ENCODE results near the gene PTDSS2.

Gene PTDSS2

GRCh38 chr11:416757-417621 is 33.1 kb upstream of the PTDSS2 start:
- H2AK5ac ChIP-seq (ENCODE audit: low read length, severe bottlenecking) = no peak overlapping the region
- peak overlapping the region in 1 of 2 experiments; percentile 89 for H2BK12ac ChIP-seq (ENCODE audit: low read length in 2 of 2)
- H3K27ac ChIP-seq (ENCODE audit: low read length, poor library complexity, severe bottlenecking) = no peak overlapping the region
- no peaks in the 10 kb centered on the region for H3K9me3 ChIP-seq (ENCODE audit: control insufficient read depth, low read length)
- peak overlapping the region; percentile 56 for H2AFZ ChIP-seq (ENCODE audit: low read depth, low read length)
- DNase-seq = peak; percentile 49
- H3K18ac ChIP-seq (ENCODE audit: low read depth in 1 of 2, low read length in 2 of 2) = peak overlapping the region; percentile 88 to 98
- H3K4me2 ChIP-seq (ENCODE audit: low read length, poor library complexity, severe bottlenecking) = peak overlapping the region; percentile 95
- H3K14ac ChIP-seq (ENCODE audit: low read length in 2 of 2) = peak overlapping the region in 1 of 2 experiments; percentile 85
- peak overlapping the region; percentile 42 to 81 for H3K4ac ChIP-seq (ENCODE audit: low read depth in 1 of 2, low read length in 2 of 2)
- peak overlapping the region; percentile 96 for H4K8ac ChIP-seq (ENCODE audit: low read length)
- H3K36me3 ChIP-seq (ENCODE audit: control insufficient read depth in 1 of 2, insufficient read depth in 2 of 2, low read depth in 1 of 2, low read length in 2 of 2) = peaks cover 0 to 2% of the 10 kb centered on the region in 2 experiments
- peaks cover 48% of the 10 kb centered on the region for H3K4me1 ChIP-seq (ENCODE audit: control insufficient read depth, insufficient read depth, low read depth, low read length)
- peak overlapping the region; percentile 89 for H2BK15ac ChIP-seq (ENCODE audit: low read depth, poor library complexity, severe bottlenecking)
- H3K4me3 ChIP-seq (ENCODE audit: insufficient read depth in 1 of 2, low read depth in 1 of 2, low read length in 2 of 2) = peak overlapping the region; percentile 54 to 59
- 2% methylated on average over 68 of the region's 97 CpGs for WGBS
- H2BK5ac ChIP-seq (ENCODE audit: low read depth, low read length, poor library complexity, severe bottlenecking) = no peak overlapping the region
- peak overlapping the region in 1 of 2 experiments; percentile 43 for H3K23ac ChIP-seq (ENCODE audit: low read length in 2 of 2)
- H3K79me1 ChIP-seq (replicated peaks; ENCODE audit: low read length, poor library complexity, severe bottlenecking) = no peaks in the 10 kb centered on the region
- H2BK120ac ChIP-seq (ENCODE audit: low read depth, low read length) = peak overlapping the region; percentile 83
- H3K9ac ChIP-seq (ENCODE audit: low read length) = no peak overlapping the region
- H4K91ac ChIP-seq (ENCODE audit: low read length) = peak overlapping the region; percentile 89
- peaks cover 0 to 52% of the 10 kb centered on the region in 2 experiments for H3K27me3 ChIP-seq (ENCODE audit: control insufficient read depth in 1 of 2, insufficient read depth in 1 of 2, low read length in 2 of 2)

GRCh38 chr11:417652-418342 is 32.3 kb upstream of the PTDSS2 start:
- no peak overlapping the region for H4K91ac ChIP-seq (ENCODE audit: low read length)
- H3K9ac ChIP-seq (ENCODE audit: low read length) = no peak overlapping the region
- H3K4me3 ChIP-seq (ENCODE audit: insufficient read depth in 1 of 2, low read depth in 1 of 2, low read length in 2 of 2) = no peak overlapping the region
- H2BK12ac ChIP-seq (ENCODE audit: low read length in 2 of 2) = peak overlapping the region in 1 of 2 experiments; percentile 3
- H2BK5ac ChIP-seq (ENCODE audit: low read depth, low read length, poor library complexity, severe bottlenecking) = no peak overlapping the region
- H3K9me3 ChIP-seq (ENCODE audit: control insufficient read depth, low read length) = no peaks in the 10 kb centered on the region
- no peaks in the 10 kb centered on the region for H3K79me1 ChIP-seq (replicated peaks; ENCODE audit: low read length, poor library complexity, severe bottlenecking)
- no peak overlapping the region for H3K27ac ChIP-seq (ENCODE audit: low read length, poor library complexity, severe bottlenecking)
- H2BK120ac ChIP-seq (ENCODE audit: low read depth, low read length) = no peak overlapping the region
- WGBS = 72% methylated on average over 18 of the region's 19 CpGs
- H4K8ac ChIP-seq (ENCODE audit: low read length) = no peak overlapping the region
- H3K23ac ChIP-seq (ENCODE audit: low read length in 2 of 2) = no peak overlapping the region
- no peak overlapping the region for H2AK5ac ChIP-seq (ENCODE audit: low read length, severe bottlenecking)
- peaks cover 45% of the 10 kb centered on the region for H3K4me1 ChIP-seq (ENCODE audit: control insufficient read depth, insufficient read depth, low read depth, low read length)
- H3K27me3 ChIP-seq (ENCODE audit: control insufficient read depth in 1 of 2, insufficient read depth in 1 of 2, low read length in 2 of 2) = peaks cover 0 to 52% of the 10 kb centered on the region in 2 experiments
- no peak for DNase-seq
- H2AFZ ChIP-seq (ENCODE audit: low read depth, low read length) = no peak overlapping the region
- H3K14ac ChIP-seq (ENCODE audit: low read length in 2 of 2) = no peak overlapping the region
- peak overlapping the region; percentile 95 for H3K4me2 ChIP-seq (ENCODE audit: low read length, poor library complexity, severe bottlenecking)
- H3K36me3 ChIP-seq (ENCODE audit: control insufficient read depth in 1 of 2, insufficient read depth in 2 of 2, low read depth in 1 of 2, low read length in 2 of 2) = peaks cover 0 to 2% of the 10 kb centered on the region in 2 experiments
- peak overlapping the region; percentile 89 for H2BK15ac ChIP-seq (ENCODE audit: low read depth, poor library complexity, severe bottlenecking)
- H3K18ac ChIP-seq (ENCODE audit: low read depth in 1 of 2, low read length in 2 of 2) = peak overlapping the region in 1 of 2 experiments; percentile 98
- no peak overlapping the region for H3K4ac ChIP-seq (ENCODE audit: low read depth in 1 of 2, low read length in 2 of 2)

DNA sequence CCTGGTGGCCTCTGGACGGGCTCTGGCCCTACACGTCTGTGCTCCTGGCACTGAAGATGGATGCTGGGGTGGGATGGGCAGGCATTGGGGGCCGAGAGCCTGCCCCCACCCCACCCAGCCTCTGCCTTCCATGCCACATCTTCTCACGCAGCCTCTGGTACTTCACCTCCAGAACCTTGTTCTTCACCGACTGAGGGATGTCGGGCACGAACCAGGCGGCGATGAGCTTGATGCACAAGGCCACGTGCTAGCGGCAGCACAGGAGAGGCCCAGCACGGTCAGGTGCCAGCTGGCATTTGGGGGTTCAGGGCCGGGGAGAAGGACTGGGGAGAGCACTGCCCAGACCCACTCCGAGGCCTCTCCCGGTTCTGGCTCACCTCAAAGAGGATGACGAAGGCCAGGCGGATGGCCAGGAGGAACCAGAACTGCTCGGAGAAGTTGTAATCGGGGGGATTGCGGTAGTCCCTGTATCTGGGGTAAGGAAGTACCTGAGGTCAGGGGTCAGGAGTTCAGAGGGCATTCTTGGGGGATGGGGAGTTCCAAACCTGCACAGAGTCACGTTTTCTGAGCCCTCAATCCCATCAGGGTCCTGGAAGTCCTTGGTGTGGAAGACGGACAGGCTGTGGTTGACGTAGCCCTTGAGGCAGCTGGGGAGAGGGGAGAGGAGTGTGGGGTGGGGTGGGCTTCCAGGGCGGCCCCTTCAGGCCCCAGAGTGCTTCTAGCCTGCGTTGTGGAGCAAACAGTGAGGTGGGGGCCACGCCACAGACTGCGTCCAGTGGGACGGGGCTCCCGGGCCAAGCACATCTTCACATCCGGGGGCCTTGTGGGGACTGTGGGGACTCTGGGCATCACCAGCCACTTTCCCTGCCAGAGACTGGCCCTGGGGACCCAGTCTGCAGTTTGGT is 31.5 kb upstream of the PTDSS2 start:
- DNase-seq = no peak
- H3K4ac ChIP-seq (ENCODE audit: low read depth in 1 of 2, low read length in 2 of 2) = no peak overlapping the region
- H3K4me3 ChIP-seq (ENCODE audit: insufficient read depth in 1 of 2, low read depth in 1 of 2, low read length in 2 of 2) = no peak overlapping the region
- H4K91ac ChIP-seq (ENCODE audit: low read length) = no peak overlapping the region
- WGBS = 92% methylated on average over 30 of the region's 30 CpGs
- no peak overlapping the region for H2BK5ac ChIP-seq (ENCODE audit: low read depth, low read length, poor library complexity, severe bottlenecking)
- H3K9me3 ChIP-seq (ENCODE audit: control insufficient read depth, low read length) = no peaks in the 10 kb centered on the region
- peaks cover 0 to 2% of the 10 kb centered on the region in 2 experiments for H3K36me3 ChIP-seq (ENCODE audit: control insufficient read depth in 1 of 2, insufficient read depth in 2 of 2, low read depth in 1 of 2, low read length in 2 of 2)
- H3K79me1 ChIP-seq (replicated peaks; ENCODE audit: low read length, poor library complexity, severe bottlenecking) = no peaks in the 10 kb centered on the region
- no peak overlapping the region for H3K4me2 ChIP-seq (ENCODE audit: low read length, poor library complexity, severe bottlenecking)
- no peak overlapping the region for H3K27ac ChIP-seq (ENCODE audit: low read length, poor library complexity, severe bottlenecking)
- H2AFZ ChIP-seq (ENCODE audit: low read depth, low read length) = no peak overlapping the region
- H3K27me3 ChIP-seq (ENCODE audit: control insufficient read depth in 1 of 2, insufficient read depth in 1 of 2, low read length in 2 of 2) = peaks cover 0 to 55% of the 10 kb centered on the region in 2 experiments
- H4K8ac ChIP-seq (ENCODE audit: low read length) = peak overlapping the region; percentile 5
- no peak overlapping the region for H2BK12ac ChIP-seq (ENCODE audit: low read length in 2 of 2)
- H2BK120ac ChIP-seq (ENCODE audit: low read depth, low read length) = no peak overlapping the region
- H3K23ac ChIP-seq (ENCODE audit: low read length in 2 of 2) = no peak overlapping the region
- no peak overlapping the region for H3K14ac ChIP-seq (ENCODE audit: low read length in 2 of 2)
- H3K4me1 ChIP-seq (ENCODE audit: control insufficient read depth, insufficient read depth, low read depth, low read length) = peaks cover 37% of the 10 kb centered on the region
- no peak overlapping the region for H3K18ac ChIP-seq (ENCODE audit: low read depth in 1 of 2, low read length in 2 of 2)
- H2BK15ac ChIP-seq (ENCODE audit: low read depth, poor library complexity, severe bottlenecking) = peak overlapping the region; percentile 70
- no peak overlapping the region for H2AK5ac ChIP-seq (ENCODE audit: low read length, severe bottlenecking)
- H3K9ac ChIP-seq (ENCODE audit: low read length) = no peak overlapping the region
